Ureter (tissue), 1 donor: ENCODE results near the gene RRP7A. TPM values are rescaled to one million over a fixed set of nuclear protein-coding genes. Genes with fewer than 3 reads are reported as not detected.
"Not testable (repeated sequence)": the region's sequence is repeated elsewhere in the genome, so short reads cannot be mapped to it uniquely, and the experiment has no call there.

ENCODE experiments used
- DNase-seq: peaks from one replicate; pipeline ENCODE4 v3.0.0-alpha.2; 2020; ENCODE audit warnings: low spot score
- total RNA-seq: library from RNA; stranded (reverse); gene quantifications from one replicate; pipeline ENCODE4 v1.2.4, GENCODE V29; 2023
- donor health status: DM: yes; HTN: yes; CAD: no.

Gene RRP7A
- total RNA-seq, 1 donor from 2014 or later = 54.9 TPM

GRCh38 chr22:42536166-42536565 lies 16.6 kb upstream of the RRP7A start:
- DNase-seq = no peak

- not testable (repeated sequence) for DNase-seq
These were observed 15.6 kb upstream of the RRP7A start for GRCh38 chr22:42535082-42535731.

GRCh38 chr22:42533638-42533977 lies 14.0 kb upstream of the RRP7A start:
- no peak for DNase-seq

GRCh38 chr22:42531401-42532084 lies 11.9 kb upstream of the RRP7A start:
- not testable (repeated sequence) for DNase-seq

GRCh38 chr22:42529435-42529834 lies 9.8 kb upstream of the RRP7A start:
- not testable (repeated sequence) for DNase-seq

GRCh38 chr22:42528591-42529307 lies 9.2 kb upstream of the RRP7A start:
- DNase-seq = no peak

- DNase-seq = no peak
These were observed 3.0 kb upstream of the RRP7A start for GRCh38 chr22:42522546-42522945.

GRCh38 chr22:42521228-42521546 lies 1.6 kb upstream of the RRP7A start:
- DNase-seq = no peak

- DNase-seq = not testable (repeated sequence)
These were observed 715 bp downstream of the RRP7A start for GRCh38 chr22:42518638-42519524.

- not testable (repeated sequence) for DNase-seq
These were observed 2.5 kb downstream of the RRP7A start for GRCh38 chr22:42517103-42517502.

- DNase-seq = no peak
These were observed 3.7 kb downstream of the RRP7A start for GRCh38 chr22:42515896-42516295.

GRCh38 chr22:42515304-42515703 lies 4.3 kb downstream of the RRP7A start:
- DNase-seq = not testable (repeated sequence)

- not testable (repeated sequence) for DNase-seq
These were observed 5.3 kb downstream of the RRP7A start for GRCh38 chr22:42514331-42514730.

GRCh38 chr22:42512273-42512990 lies 7.2 kb downstream of the RRP7A start:
- not testable (repeated sequence) for DNase-seq

GRCh38 chr22:42511401-42511891 lies 8.2 kb downstream of the RRP7A start:
- DNase-seq = no peak

GRCh38 chr22:42509548-42509947 lies 10.0 kb downstream of the RRP7A start:
- no peak for DNase-seq

GRCh38 chr22:42508975-42509364 lies 10.6 kb downstream of the RRP7A start:
- not testable (repeated sequence) for DNase-seq

GRCh38 chr22:42508327-42508974 lies 11.1 kb downstream of the RRP7A start:
- not testable (repeated sequence) for DNase-seq

- DNase-seq = no peak
These were observed 18.8 kb downstream of the RRP7A start for GRCh38 chr22:42500836-42501179.

GRCh38 chr22:42500161-42500835 lies 19.3 kb downstream of the RRP7A start:
- DNase-seq = peak; percentile 93
